K562 (cell line): ENCODE results near the gene GCDH. TPM values are rescaled to one million over a fixed set of nuclear protein-coding genes. Genes with fewer than 3 reads are reported as not detected.

ENCODE experiments used
- ATAC-seq: fragments of 200-7000 bp; cut with Tn5 transposase; 3 replicates; pipeline ENCODE4 v1.9.1; 2020; ENCODE audit warnings: moderate library complexity
- BruUV-seq: library from RNA; stranded (reverse); fragments of 400-500 nt; replicated peaks from 2 replicates; lab custom pipeline; 2021; lab: Mats Ljungman, UMichigan
- CTCF ChIA-PET: fragments of 300-600 bp; formaldehyde crosslinking; extraction: SDS; loops from one replicate; lab custom pipeline; 2021; ENCODE audit warnings: low intra/inter-chr PET ratio; lab: Yijun Ruan, JAX
- POLR2A ChIA-PET: fragments of 300-600, 350-650 bp; sonication (Branson Sonifier 250); formaldehyde crosslinking; extraction: SDS; loops from one replicate; lab custom pipeline; 2021; ENCODE audit warnings: antibody characterized with exemption, inconsistent platforms; lab: Yijun Ruan, JAX
- DNase-seq, 4 experiments: peaks; one replicate each; pipeline versions ENCODE4 v3.0.0 to v3.0.0-alpha.2; 2011 to 2018; ENCODE audit warnings: low spot score in 3 of 4, mixed read lengths in 3 of 4; ENCODE audit errors: extremely low read depth in 1 of 4
- FAIRE-seq: peaks from 2 replicates; lab custom pipeline; 2011; peaks lifted over from hg19 to GRCh38; lab: Jason Lieb, UNC
- H2AFZ ChIP-seq: 2 replicates; pipeline ENCODE4 v1.6.0; 2011; ENCODE audit warnings: low read depth, low read length, control low read depth, inconsistent platforms
- H3K27ac ChIP-seq: fragments of 200-600 bp; 3 replicates; pipeline ENCODE4 v1.8.0; 2011; ENCODE audit warnings: low read depth, mild to moderate bottlenecking, control low read depth, inconsistent platforms, low read length, moderate library complexity, mixed read lengths; ENCODE audit errors: extremely low read depth
- H3K27me3 ChIP-seq, 2 experiments: fragments of 300-600 bp in 1 of 2; 2 replicates in 1 of 2; 3 replicates in 1 of 2; pipeline versions ENCODE4 v1.6.0 to v1.8.0; 2011; ENCODE audit warnings: inconsistent platforms in 2 of 2, low read length in 2 of 2, mild to moderate bottlenecking in 1 of 2, mixed read lengths in 1 of 2, moderate library complexity in 1 of 2; ENCODE audit not compliant: control insufficient read depth in 2 of 2, insufficient read depth in 2 of 2
- H3K36me3 ChIP-seq: fragments of 300-600 bp; 3 replicates; pipeline ENCODE4 v1.8.0; 2011; ENCODE audit warnings: mild to moderate bottlenecking, low read length, inconsistent platforms; ENCODE audit not compliant: control insufficient read depth, insufficient read depth
- H3K4me1 ChIP-seq, 2 experiments: fragments of 200-600 bp in 1 of 2; replicated peaks in 1 of 2; 2 replicates in 1 of 2; 3 replicates in 1 of 2; pipeline versions ENCODE4 v1.5.1 to v1.8.0; 2011; ENCODE audit warnings: inconsistent platforms in 2 of 2, low read length in 2 of 2, mild to moderate bottlenecking in 1 of 2, mixed read lengths in 1 of 2, moderate library complexity in 1 of 2; ENCODE audit not compliant: control insufficient read depth in 2 of 2, insufficient read depth in 2 of 2
- H3K4me2 ChIP-seq: 2 replicates; pipeline ENCODE4 v1.6.1; 2011; ENCODE audit warnings: low read length, control low read depth, inconsistent platforms, mixed read lengths; ENCODE audit not compliant: insufficient read depth
- H3K4me3 ChIP-seq: fragments of 200-600 bp; sonication (generic), shearing (Covaris generic); 2 replicates; pipeline ENCODE4 v1.5.1; 2016; ENCODE audit warnings: control low read depth, inconsistent platforms
- H3K79me2 ChIP-seq: fragments of 200-600 bp; 3 replicates; pipeline ENCODE4 v1.8.0; 2011; ENCODE audit warnings: low read length, inconsistent platforms; ENCODE audit not compliant: control insufficient read depth, insufficient read depth
- H3K9ac ChIP-seq, 2 experiments: 2 replicates each; pipeline versions ENCODE4 v1.6.0 to v1.6.1; 2011; ENCODE audit warnings: low read depth in 2 of 2, low read length in 2 of 2, control low read depth in 1 of 2, inconsistent platforms in 1 of 2, mild to moderate bottlenecking in 1 of 2, mixed read lengths in 1 of 2; ENCODE audit not compliant: insufficient read depth in 1 of 2
- H3K9me1 ChIP-seq: one replicate; pipeline ENCODE4 v1.6.0; 2011; ENCODE audit warnings: inconsistent platforms, mild to moderate bottlenecking, low read length, moderate library complexity; ENCODE audit not compliant: control insufficient read depth, insufficient read depth
- H3K9me3 ChIP-seq: replicated peaks from 2 replicates; pipeline ENCODE4 v1.5.1; 2011; ENCODE audit warnings: low read depth, low read length, inconsistent platforms; ENCODE audit not compliant: control insufficient read depth, insufficient read depth
- H4K20me1 ChIP-seq: replicated peaks from 2 replicates; pipeline ENCODE4 v1.6.1; 2011; ENCODE audit warnings: low read length, inconsistent platforms, mixed read lengths; ENCODE audit not compliant: control insufficient read depth, insufficient read depth
- ADNP ChIP-seq: fragments of 200-800 bp; sonication (Bioruptor generic); IDR thresholded peaks from 2 replicates; pipeline ENCODE4 v1.6.1; 2016; ENCODE audit warnings: missing genetic modification characterization, missing compliant biosample characterization
- BCOR ChIP-seq: fragments of 450-650 bp; IDR thresholded peaks from 2 replicates; pipeline ENCODE4 v1.6.1; 2016
- KDM2B ChIP-seq: fragments of 250-450 bp; sonication (Bioruptor Pico); IDR thresholded peaks from 2 replicates; pipeline ENCODE4 v1.8.0; 2021; ENCODE audit warnings: mild to moderate bottlenecking, moderate library complexity
- LCOR ChIP-seq: sonication (generic); formaldehyde crosslinking; IDR thresholded peaks from 2 replicates; pipeline ENCODE4 v1.8.0; 2022; ENCODE audit warnings: mild to moderate bottlenecking, missing genetic modification reagents
- MCM5 ChIP-seq: fragments of 450-650 bp; IDR thresholded peaks from 2 replicates; pipeline ENCODE4 v1.6.1; 2016; ENCODE audit warnings: low read depth
- MXD1 ChIP-seq: fragments of 250-450 bp; sonication (Bioruptor Pico); IDR thresholded peaks from 2 replicates; pipeline ENCODE4 v1.8.0; 2021; ENCODE audit warnings: borderline replicate concordance, mild to moderate bottlenecking, moderate library complexity; ENCODE audit not compliant: poor library complexity, severe bottlenecking
- NCOA4 ChIP-seq: fragments of 450-650 bp; IDR thresholded peaks from 2 replicates; pipeline ENCODE4 v1.6.1; 2018; ENCODE audit warnings: mild to moderate bottlenecking; ENCODE audit not compliant: partially characterized antibody
- NR2C2 ChIP-seq, 2 experiments: fragments of 200-800 bp in 1 of 2; sonication (Bioruptor generic) in 1 of 2; sonication (generic) in 1 of 2; formaldehyde crosslinking in 1 of 2; IDR thresholded peaks; 2 replicates each; pipeline versions ENCODE4 v1.6.1 to v1.8.0; 2016 to 2022; ENCODE audit warnings: mild to moderate bottlenecking in 1 of 2, missing compliant biosample characterization in 1 of 2, missing genetic modification characterization in 1 of 2, missing genetic modification reagents in 1 of 2
- POLR2H ChIP-seq: IDR thresholded peaks from 2 replicates; pipeline ENCODE4 v1.6.1; 2016; ENCODE audit warnings: missing genetic modification characterization, low read depth, mild to moderate bottlenecking, control low read depth, missing compliant biosample characterization, moderate library complexity
- RAD51 ChIP-seq: fragments of 450-650 bp; IDR thresholded peaks from 2 replicates; pipeline ENCODE4 v1.7.1; 2016; ENCODE audit warnings: low read depth, mild to moderate bottlenecking, borderline replicate concordance
- RFX1 ChIP-seq: fragments of 450-650 bp; IDR thresholded peaks from 2 replicates; pipeline ENCODE4 v1.6.1; 2016; ENCODE audit warnings: mild to moderate bottlenecking, moderate library complexity
- SRSF1 ChIP-seq: fragments of 200-400 bp; formaldehyde crosslinking; IDR thresholded peaks from 2 replicates; pipeline ENCODE4 v1.6.1; 2017; ENCODE audit warnings: mild to moderate bottlenecking, low read depth, low read length, moderate library complexity
- STAT6 ChIP-seq: sonication (generic); formaldehyde crosslinking; IDR thresholded peaks from 2 replicates; pipeline ENCODE4 v1.8.1; 2023; ENCODE audit warnings: mild to moderate bottlenecking, missing genetic modification reagents
- XRCC3 ChIP-seq: fragments of 450-650 bp; IDR thresholded peaks from 2 replicates; pipeline ENCODE4 v1.6.1; 2017; ENCODE audit warnings: mild to moderate bottlenecking, moderate library complexity
- ZFP30 ChIP-seq: fragments of 250-450 bp; sonication (Bioruptor Pico); IDR thresholded peaks from 2 replicates; pipeline ENCODE4 v1.8.0; 2022; ENCODE audit warnings: moderate library complexity, mild to moderate bottlenecking, inconsistent platforms, borderline replicate concordance
- ZNF274 ChIP-seq: IDR thresholded peaks from 2 replicates; pipeline ENCODE4 v1.6.1; 2011; ENCODE audit warnings: low read depth, mild to moderate bottlenecking, low read length, moderate library complexity, borderline replicate concordance
- WGBS: fragments of 100-300 bp; shearing (Covaris generic); methylation state at CpG from one replicate; pipeline ENCODE4 v1.1.6; 2016; ENCODE audit warnings: low coverage, mixed read lengths; ENCODE audit not compliant: insufficient coverage; ENCODE audit errors: missing lambda C conversion rate; 5-methylcytosine and 5-hydroxymethylcytosine counted together
- in situ Hi-C: fragments of 300-500 bp; cut with MboI; formaldehyde crosslinking; loops from 4 replicates; pipeline ENCODE4 v1.15.0; 2018; ENCODE audit warnings: inconsistent platforms, mixed read lengths
- intact Hi-C: fragments of 100-400 bp; cut with micrococcal nuclease; formaldehyde crosslinking; loops from 2 replicates; pipeline ENCODE4 v1.14.2; 2022
- polyA plus RNA-seq, 8 experiments: library from polyadenylated mRNA; depleted of rRNA in 4 of 8; stranded (reverse) in 5 of 8; unstranded in 3 of 8; fragments of >200 nt; fragmentation: Nextera tagmentation in 2 of 8; fragmentation: Illumina TruSeq in 1 of 8; extraction: Ambion mirVana in 2 of 8; extraction: Trizol in 1 of 8; gene quantifications; 2 replicates each; pipeline versions ENCODE4 v1.2.1 to v1.2.3, GENCODE V29; 2011 to 2014; ENCODE audit warnings: inconsistent platforms in 1 of 8, missing spikeins in 1 of 8
- total RNA-seq, 7 experiments: library from RNA; depleted of rRNA in 6 of 7; stranded (reverse); fragments of >200 nt in 6 of 7; fragmentation: Illumina TruSeq in 2 of 7; extraction: Trizol in 2 of 7; gene quantifications; 2 replicates each; pipeline versions ENCODE4 v1.2.1 to v1.2.3, GENCODE V29; 2011 to 2021; ENCODE audit warnings: low replicate concordance in 1 of 7

Gene GCDH
- total and polyA plus RNA-seq, 9 of the 15 experiments (the other 6 are each of a cell fraction or from before 2014, with no cell fraction given) = 2.9 to 50.8 (median 19.1) TPM

GRCh38 chr19:12907166-12907565 lies 16.2 kb downstream of the GCDH start (continued):
- TF ChIP-seq MXD1 (CRISPR knock-in tag) = no peak
- TF ChIP-seq SRSF1 = no peak

GRCh38 chr19:12912571-12912970 lies 21.6 kb downstream of the GCDH start:
- H3K27ac ChIP-seq = no peak overlapping the region
- H3K36me3 ChIP-seq = no peaks in the 10 kb centered on the region
- POLR2A ChIA-PET = interaction anchor here (0.7 to 2.3 kb wide), 9 partner anchors 9 to 29 kb away, joined by 3 to 8 read pairs (median 3); partner anchors contain the start of genes GCDH and KLF1
- intact Hi-C loops = no loop called here
- H3K9me3 ChIP-seq = no peaks in the 10 kb centered on the region
- CTCF ChIA-PET = no interaction called here
- H4K20me1 ChIP-seq = no peaks in the 10 kb centered on the region
- no peaks in the 10 kb centered on the region for H3K9me1 ChIP-seq
- no peaks in the 10 kb centered on the region for H3K27me3 ChIP-seq
- H2AFZ ChIP-seq = peak overlapping the region; percentile 77; the same call in 1 of the 2 replicates
- peaks cover 14 to 25% of the 10 kb centered on the region in 2 experiments for H3K4me1 ChIP-seq
- H3K4me2 ChIP-seq = peak overlapping the region; percentile 34; the same call in 1 of the 2 replicates
- FAIRE-seq (no peak), ATAC-seq (no peak), DNase-seq (no peak)
- in situ Hi-C loops = no loop called here
- no peak overlapping the region for H3K4me3 ChIP-seq
- H3K79me2 ChIP-seq = no peaks in the 10 kb centered on the region
- WGBS = 51% methylated on average over 4 of the region's 4 CpGs
- TF ChIP-seq RAD51 (no peak), KDM2B (CRISPR knock-in tag) (no peak), MCM5 (no peak), XRCC3 (no peak), RFX1 (no peak), LCOR (CRISPR knock-in tag) (no peak), ZFP30 (CRISPR knock-in tag) (no peak), NR2C2 (CRISPR knock-in tag; IDR thresholded peaks at IDR 0.05) (no peak), NR2C2 (tag; IDR thresholded peaks at IDR 0.05) (no peak), ZNF274 (no peak), STAT6 (CRISPR knock-in tag) (no peak), BCOR (no peak), NCOA4 (no peak), ADNP (tag) (no peak), POLR2H (tag) (no peak)
- BruUV-seq = no TSS peak
- H3K9ac ChIP-seq = peak overlapping the region; percentile 17 to 86; a peak in 1 of 4 replicates
